ENCODE data around the gene TAS2R30.
"Not testable (repeated sequence)": the region's sequence is repeated elsewhere in the genome, so short reads cannot be mapped to it uniquely, and the experiment has no call there.

Gene TAS2R30

GRCh38 chr12:11134305-11134704, at the start of gene TAS2R30:
Gene TAS2R30 (minus strand): TSS chr12:11134644. CDS start chr12:11134244, 400 bp downstream.
- no peak for DNase-seq

GRCh38 chr12:11183011-11183410, 48.6 kb upstream of the TAS2R30 start:
- DNase-seq = no peak

DNA sequence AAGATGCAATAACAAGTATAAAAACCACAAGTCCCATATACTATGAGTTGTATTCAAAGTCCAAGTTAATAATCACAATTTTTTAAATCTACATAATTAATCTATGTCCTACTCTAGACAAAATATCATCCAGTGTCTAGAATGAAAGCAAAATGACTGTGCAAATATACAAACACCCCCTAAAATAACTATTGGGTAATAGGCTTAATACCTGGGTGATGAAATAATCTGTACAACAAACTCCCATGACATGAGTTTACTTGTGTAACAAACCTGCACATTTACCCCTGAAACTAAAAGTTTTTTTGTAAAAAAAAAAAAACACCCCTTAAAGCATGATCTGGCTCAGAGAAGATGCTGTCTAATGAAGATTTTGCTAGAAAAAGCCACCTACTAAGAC, 48.1 kb upstream of the TAS2R30 start:
- no peak for DNase-seq

- DNase-seq = no peak
Observed at GRCh38 chr12:11178250-11178649, 43.8 kb upstream of the TAS2R30 start.

DNA sequence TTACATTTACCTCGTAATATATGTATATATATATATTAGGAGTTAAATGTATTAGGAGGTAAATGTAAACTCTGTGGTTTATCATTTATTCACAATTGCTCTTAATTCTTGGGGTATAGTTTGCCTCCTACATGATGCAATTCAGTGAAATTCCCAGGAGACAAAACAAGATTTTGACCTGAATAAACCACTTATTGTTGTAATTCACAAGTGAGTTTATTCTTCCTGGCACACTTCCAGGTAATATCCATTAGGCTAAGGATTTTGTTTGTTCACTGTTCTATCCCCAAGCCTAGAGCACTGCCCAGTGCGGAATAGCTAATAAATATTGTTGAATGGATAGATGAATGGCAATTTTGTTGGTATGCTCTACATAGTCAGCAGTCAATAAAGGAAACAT, 39.6 kb upstream of the TAS2R30 start:
- DNase-seq = no peak

DNA sequence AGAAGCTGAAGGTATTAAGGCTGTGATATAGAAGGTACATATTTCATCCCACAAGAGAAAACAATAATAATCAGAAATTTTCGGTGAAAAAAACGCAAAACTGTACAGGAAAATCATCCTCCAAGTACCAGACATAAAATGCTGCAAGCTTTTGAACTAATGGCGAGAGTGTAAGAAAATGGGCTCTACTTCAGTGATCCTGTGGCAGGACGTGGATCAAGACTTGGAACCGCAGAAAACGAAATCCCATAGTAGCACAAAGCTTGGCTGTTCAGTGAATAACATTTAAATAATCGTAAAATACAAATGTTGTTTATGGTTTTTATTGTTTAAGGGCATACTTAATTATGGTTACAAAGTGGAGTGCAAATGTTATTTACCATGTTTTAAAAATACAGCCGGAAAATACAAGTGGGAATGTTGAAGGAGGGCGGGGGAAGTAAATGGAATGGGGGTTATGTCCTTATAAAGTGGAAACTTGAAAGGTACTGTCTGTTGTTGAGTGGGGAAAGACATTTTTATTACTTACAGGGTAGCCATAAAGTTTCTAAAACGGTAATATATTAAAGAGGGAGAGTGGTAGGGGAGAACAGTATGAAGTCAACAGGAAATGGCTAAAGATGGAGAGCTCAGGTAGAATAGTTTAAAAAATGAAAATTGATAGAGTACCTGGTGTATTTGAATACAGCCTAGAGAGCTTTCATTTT, 37.7 kb upstream of the TAS2R30 start:
- DNase-seq = no peak

GRCh38 chr12:11171145-11171968, 36.9 kb upstream of the TAS2R30 start, which contains the start of gene SMIM10L1:
Gene SMIM10L1 (plus strand): TSS chr12:11171194. CDS start chr12:11171357, 163 bp downstream.
- DNase-seq = peak; percentile 92

DNA sequence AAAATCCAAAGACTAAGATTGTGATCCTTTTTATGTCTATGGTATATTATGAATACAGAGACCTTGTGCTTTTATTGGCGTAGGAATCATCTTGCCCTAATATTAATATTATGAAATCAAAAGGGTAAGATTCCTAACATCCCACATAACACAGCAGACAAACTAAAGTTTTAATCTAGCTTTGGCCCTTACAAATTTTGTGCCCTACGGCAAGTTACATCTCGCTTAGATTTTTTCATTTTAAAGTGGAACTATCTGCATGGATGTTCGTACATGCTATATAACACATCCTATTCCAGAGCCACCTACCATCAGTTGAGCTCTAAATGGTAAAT, 36.3 kb upstream of the TAS2R30 start:
- DNase-seq = no peak

DNA sequence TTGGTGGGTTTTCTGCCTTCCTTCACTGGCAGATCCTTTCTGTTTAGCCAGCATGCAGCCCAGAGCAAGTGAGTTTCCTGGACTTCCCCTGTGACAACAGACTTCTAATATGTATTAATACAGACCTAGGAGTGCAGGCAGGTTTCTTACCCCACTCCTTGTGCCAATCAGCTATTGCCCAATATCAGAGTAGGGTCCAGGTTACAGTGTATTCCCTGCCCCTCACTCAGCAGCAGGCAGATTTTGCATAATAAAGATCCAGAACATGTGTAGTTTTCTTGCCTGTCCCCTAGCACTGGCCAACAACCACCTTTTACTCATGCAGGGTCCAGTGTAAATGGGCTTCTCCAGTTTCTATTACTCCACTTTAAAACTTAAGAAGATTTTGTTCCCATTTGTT, 31.9 kb upstream of the TAS2R30 start:
- DNase-seq = no peak

DNA sequence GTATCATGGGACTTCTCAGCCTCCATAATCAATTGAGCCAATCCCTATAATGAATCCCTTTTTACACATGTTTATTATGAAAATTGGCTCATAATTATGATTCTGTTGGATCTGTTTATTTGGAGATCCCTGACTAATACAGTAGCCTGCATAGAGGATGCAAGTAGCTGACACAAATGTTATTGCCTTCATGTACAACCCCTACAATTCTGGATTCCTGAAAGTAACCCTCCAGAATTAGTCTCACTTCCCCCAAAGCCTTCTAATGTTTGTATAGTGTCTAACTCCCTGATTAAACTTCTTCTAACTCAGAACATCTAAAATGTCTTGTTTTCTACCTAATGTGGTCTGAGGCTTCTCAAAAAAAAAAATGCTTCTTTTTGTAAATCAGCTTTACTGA, 29.9 kb upstream of the TAS2R30 start:
- no peak for DNase-seq

- no peak for DNase-seq
Observed at GRCh38 chr12:11162502-11162901, 28.1 kb upstream of the TAS2R30 start.

DNA sequence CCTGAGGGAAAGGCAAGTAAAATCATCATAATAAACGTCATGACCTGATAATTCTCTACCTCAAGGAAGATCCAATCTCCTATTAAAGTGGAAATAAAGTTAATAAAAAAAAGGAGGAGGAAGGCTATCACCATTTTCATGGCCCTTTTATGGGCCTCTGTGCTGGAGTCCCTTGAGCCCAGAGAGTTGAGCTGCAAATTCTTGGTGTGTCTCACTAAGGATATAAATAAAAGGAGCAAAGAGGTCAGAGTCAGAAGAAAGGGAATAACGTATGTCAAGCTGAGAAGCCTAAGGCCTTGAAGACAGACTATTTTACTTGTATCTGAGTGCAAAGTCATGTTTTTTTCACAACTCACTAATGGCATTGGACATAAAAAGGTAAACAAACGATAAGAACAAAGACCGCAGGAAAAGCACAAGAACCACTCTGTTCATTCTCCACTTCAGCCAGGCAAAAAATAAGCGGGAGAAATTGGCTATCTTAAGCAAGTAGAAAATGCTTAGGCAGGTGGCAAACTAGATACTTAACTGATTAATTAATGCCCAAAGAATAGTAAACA, 24.5 kb upstream of the TAS2R30 start:
- DNase-seq = no peak

GRCh38 chr12:11154400-11154925, 20.0 kb upstream of the TAS2R30 start:
- no peak for DNase-seq

DNA sequence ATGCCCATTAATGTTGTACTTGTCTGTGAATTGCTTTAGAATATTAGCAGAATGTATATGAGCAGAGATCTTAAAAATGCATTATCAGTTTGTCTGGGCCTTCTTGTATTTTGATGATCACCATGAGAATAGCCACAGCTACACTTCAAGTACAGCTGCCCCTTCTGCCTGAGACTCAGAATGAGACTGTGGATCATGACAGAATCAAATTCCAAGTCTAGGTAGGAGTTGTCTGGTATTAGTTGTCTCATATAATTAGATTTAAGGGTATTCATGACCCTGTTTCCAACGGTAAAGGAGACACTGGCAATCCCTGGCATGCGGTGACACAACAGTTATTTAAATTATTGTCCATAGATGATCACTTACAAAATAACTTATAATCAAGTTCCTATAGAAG, 18.3 kb upstream of the TAS2R30 start:
- no peak for DNase-seq

- DNase-seq = no peak
Observed at GRCh38 chr12:11150832-11151231, 16.4 kb upstream of the TAS2R30 start.

GRCh38 chr12:11147420-11147819, 13.0 kb upstream of the TAS2R30 start:
- no peak for DNase-seq

GRCh38 chr12:11144297-11144696, 9.9 kb upstream of the TAS2R30 start:
- DNase-seq = no peak

GRCh38 chr12:11143352-11143751, 8.9 kb upstream of the TAS2R30 start:
- no peak for DNase-seq

GRCh38 chr12:11136075-11136474, 1.6 kb upstream of the TAS2R30 start:
- DNase-seq = peak; percentile 16

DNA sequence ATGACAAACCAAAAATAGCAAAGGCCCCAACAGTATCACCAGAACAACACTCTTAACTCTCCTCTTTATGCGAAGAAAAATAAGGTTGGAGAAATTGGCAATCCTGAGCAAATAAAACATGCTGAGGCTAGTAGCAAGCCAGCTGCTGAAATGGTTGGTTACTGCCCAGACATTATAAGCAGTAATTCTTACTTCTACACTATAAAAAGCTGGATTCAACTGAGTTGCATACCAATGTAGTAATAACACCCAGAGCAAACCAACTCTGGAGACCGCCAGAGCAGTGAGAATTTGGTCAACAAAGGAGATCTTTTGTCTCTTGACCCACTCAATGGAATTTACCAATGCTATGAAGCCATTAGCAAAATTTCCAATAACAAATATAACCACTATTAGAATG, 628 bp downstream of the TAS2R30 start:
- DNase-seq = no peak

- DNase-seq = no peak
Observed at GRCh38 chr12:11133162-11133561, 1.3 kb downstream of the TAS2R30 start.

GRCh38 chr12:11130999-11131398, 3.4 kb downstream of the TAS2R30 start:
- DNase-seq = no peak

GRCh38 chr12:11130382-11130781, 4.1 kb downstream of the TAS2R30 start:
- DNase-seq = no peak

- DNase-seq = not testable (repeated sequence)
Observed at GRCh38 chr12:11114130-11114529, 20.3 kb downstream of the TAS2R30 start.
